ENCODE measurements around the gene OBI1.

Gene OBI1

GRCh38 chr13:78604782-78605611 is 54.0 kb downstream of the OBI1 start:
- Histone ChIP-seq H3K27me3 (replicated peaks; ENCODE audit: control insufficient read depth, insufficient read depth, low read length, poor library complexity, severe bottlenecking) (peaks cover 91% of the 10 kb centered on the region), H3K9me3 (ENCODE audit: control insufficient read depth, low read length) (no peaks in the 10 kb centered on the region), H3K4me3 (ENCODE audit: insufficient read depth, low read depth, low read length, poor library complexity, severe bottlenecking) (no peak overlapping the region), H3K4me1 (ENCODE audit: control insufficient read depth, insufficient read depth, low read length, poor library complexity, severe bottlenecking) (peaks cover 57% of the 10 kb centered on the region), H3K36me3 (ENCODE audit: control insufficient read depth, insufficient read depth, low read length) (no peaks in the 10 kb centered on the region), H3K27ac (ENCODE audit: insufficient read depth, low read length, poor library complexity, severe bottlenecking) (no peak overlapping the region)
- DNase-seq, result no peak

DNA sequence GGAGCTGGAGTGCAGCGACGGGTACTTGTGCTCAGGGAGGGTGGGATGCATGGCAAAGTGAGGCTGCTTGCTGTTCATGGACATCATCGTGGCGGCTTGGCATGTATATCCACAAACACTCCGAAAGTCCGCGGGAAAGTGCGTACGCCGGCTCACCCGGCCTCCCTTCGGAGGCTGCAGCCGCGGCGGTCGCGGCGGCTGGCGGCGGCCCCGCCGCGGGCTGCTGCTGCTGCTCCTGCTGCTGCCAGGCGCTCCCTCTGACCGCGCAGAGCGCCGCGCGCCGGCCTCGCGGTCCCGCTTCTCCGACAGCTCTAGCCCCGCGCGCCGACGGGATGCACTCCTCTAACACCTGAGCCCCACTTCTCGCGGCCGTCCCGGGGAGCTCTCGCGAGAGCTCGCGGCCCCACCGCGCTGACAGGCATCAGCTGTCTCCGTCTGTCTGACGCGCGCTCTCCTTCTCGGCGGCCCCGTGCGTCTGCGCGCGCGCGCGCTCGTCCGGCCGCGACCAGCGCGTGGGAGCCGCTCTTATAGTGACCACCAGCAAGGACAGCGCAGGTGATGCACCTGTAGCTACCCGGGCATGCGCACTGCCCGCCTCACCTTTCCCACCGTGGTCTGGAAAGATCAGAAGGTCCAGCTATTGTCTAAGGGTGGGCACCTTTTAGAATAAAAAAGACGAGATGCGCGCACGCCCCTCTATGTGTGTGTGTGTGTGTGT is 55.6 kb downstream of the OBI1 start, which contains the start of gene POU4F1:
TSS of gene POU4F1 (minus strand) at position 313 of the 718 bp plus-strand sequence. CDS start at position 87, 226 bp downstream.
- Histone ChIP-seq H3K36me3 (ENCODE audit: control insufficient read depth, insufficient read depth, low read length) (no peaks in the 10 kb centered on the region), H3K27ac (ENCODE audit: insufficient read depth, low read length, poor library complexity, severe bottlenecking) (no peak within 1 kb of the TSS), H3K9me3 (ENCODE audit: control insufficient read depth, low read length) (no peaks in the 10 kb centered on the region), H3K4me1 (ENCODE audit: control insufficient read depth, insufficient read depth, low read length, poor library complexity, severe bottlenecking) (peaks cover 46% of the 10 kb centered on the region), H3K27me3 (replicated peaks; ENCODE audit: control insufficient read depth, insufficient read depth, low read length, poor library complexity, severe bottlenecking) (peaks cover 84% of the 10 kb centered on the region), H3K4me3 (ENCODE audit: insufficient read depth, low read depth, low read length, poor library complexity, severe bottlenecking) (peak within 1 kb of the TSS; percentile 31)
- DNase-seq, result peak; percentile 26 to 45 (median 32)

GRCh38 chr13:78602561-78603239 is 56.3 kb downstream of the OBI1 start:
- Histone ChIP-seq H3K36me3 (ENCODE audit: control insufficient read depth, insufficient read depth, low read length) (no peaks in the 10 kb centered on the region), H3K27me3 (replicated peaks; ENCODE audit: control insufficient read depth, insufficient read depth, low read length, poor library complexity, severe bottlenecking) (peaks cover 84% of the 10 kb centered on the region), H3K4me1 (ENCODE audit: control insufficient read depth, insufficient read depth, low read length, poor library complexity, severe bottlenecking) (peaks cover 39% of the 10 kb centered on the region), H3K27ac (ENCODE audit: insufficient read depth, low read length, poor library complexity, severe bottlenecking) (no peak overlapping the region), H3K4me3 (ENCODE audit: insufficient read depth, low read depth, low read length, poor library complexity, severe bottlenecking) (peak overlapping the region; percentile 31), H3K9me3 (ENCODE audit: control insufficient read depth, low read length) (no peaks in the 10 kb centered on the region)
- no peak for DNase-seq

DNA sequence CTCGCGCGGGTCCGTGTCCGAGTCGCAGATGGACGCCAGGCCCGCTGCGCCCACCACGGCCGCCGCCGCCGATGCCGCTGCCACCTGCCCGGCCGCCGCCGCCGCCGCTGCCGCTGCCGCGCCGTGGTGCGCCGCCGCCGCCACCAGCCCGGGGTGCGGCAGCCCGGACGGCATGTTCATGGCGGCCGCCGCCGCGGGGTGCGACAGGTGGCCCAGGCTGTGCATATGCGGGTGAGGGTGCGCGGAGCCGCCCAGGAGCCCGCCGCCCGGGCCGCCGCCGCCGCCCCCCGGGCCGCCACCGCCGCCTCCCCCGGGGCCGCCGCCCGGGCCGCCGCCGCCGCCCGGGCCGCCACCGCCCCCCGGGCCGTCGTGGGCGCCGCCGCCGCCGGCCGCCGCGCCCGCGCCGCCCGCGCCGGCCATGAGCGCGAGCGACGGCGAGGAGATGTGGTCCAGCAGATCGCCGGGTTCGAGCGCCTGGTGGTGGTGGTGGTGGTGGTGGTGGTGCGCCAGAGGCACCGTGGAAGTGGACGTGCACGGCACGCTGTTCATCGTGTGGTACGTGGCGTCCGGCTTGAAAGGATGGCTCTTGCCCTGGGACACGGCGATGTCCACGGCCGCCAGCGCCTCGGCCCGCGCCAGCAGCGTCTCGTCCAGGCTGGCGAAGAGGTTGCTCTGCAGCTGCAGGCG is 56.9 kb downstream of the OBI1 start:
- DNase-seq, result no peak
- peak overlapping the region; percentile 43 for H3K4me3 ChIP-seq (ENCODE audit: insufficient read depth, low read depth, low read length, poor library complexity, severe bottlenecking)
- peaks cover 84% of the 10 kb centered on the region for H3K27me3 ChIP-seq (replicated peaks; ENCODE audit: control insufficient read depth, insufficient read depth, low read length, poor library complexity, severe bottlenecking)
- H3K27ac ChIP-seq (ENCODE audit: insufficient read depth, low read length, poor library complexity, severe bottlenecking), result no peak overlapping the region
- peaks cover 32% of the 10 kb centered on the region for H3K4me1 ChIP-seq (ENCODE audit: control insufficient read depth, insufficient read depth, low read length, poor library complexity, severe bottlenecking)
- H3K36me3 ChIP-seq (ENCODE audit: control insufficient read depth, insufficient read depth, low read length), result no peaks in the 10 kb centered on the region
- H3K9me3 ChIP-seq (ENCODE audit: control insufficient read depth, low read length), result no peaks in the 10 kb centered on the region

DNA sequence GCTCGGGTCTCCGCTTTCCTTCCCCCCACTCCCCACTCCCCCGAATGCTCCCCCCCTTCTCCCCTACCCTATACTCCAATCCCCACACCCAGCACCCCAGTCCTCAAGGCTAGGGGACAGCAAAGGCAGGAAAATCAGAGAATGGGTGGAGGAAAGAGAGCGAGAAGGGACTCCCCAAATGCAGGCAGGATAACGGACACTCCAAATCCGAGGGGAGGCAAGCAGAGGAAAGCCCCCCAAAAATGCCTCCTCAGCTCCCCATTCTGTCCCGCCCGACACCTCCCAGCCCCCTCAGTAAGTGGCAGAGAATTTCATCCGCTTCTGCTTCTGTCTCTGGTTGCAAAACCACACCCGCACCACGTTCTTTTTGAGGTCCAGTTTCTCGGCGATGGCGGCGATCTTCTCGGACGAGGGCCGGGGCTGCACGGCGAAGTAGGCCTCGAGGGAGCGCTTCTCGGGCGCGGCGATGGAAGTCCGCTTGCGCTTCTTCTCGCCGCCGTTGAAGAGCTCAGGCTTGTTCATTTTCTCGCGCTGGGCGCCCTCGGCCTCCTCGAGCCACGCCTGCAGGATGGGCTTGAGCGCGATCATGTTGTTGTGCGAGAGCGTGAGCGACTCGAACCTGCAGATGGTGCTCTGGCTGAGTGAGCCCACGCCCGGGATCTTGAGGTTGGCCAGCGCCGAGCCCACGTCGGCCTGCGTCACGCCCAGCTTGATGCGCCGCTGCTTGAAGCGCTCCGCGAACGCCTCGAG is 57.7 kb downstream of the OBI1 start:
- DNase-seq, result no peak
- Histone ChIP-seq H3K36me3 (ENCODE audit: control insufficient read depth, insufficient read depth, low read length) (no peaks in the 10 kb centered on the region), H3K4me1 (ENCODE audit: control insufficient read depth, insufficient read depth, low read length, poor library complexity, severe bottlenecking) (peaks cover 33% of the 10 kb centered on the region), H3K9me3 (ENCODE audit: control insufficient read depth, low read length) (no peaks in the 10 kb centered on the region), H3K27ac (ENCODE audit: insufficient read depth, low read length, poor library complexity, severe bottlenecking) (no peak overlapping the region), H3K4me3 (ENCODE audit: insufficient read depth, low read depth, low read length, poor library complexity, severe bottlenecking) (peak overlapping the region; percentile 43), H3K27me3 (replicated peaks; ENCODE audit: control insufficient read depth, insufficient read depth, low read length, poor library complexity, severe bottlenecking) (peaks cover 84% of the 10 kb centered on the region)

- Histone ChIP-seq H3K36me3 (ENCODE audit: control insufficient read depth, insufficient read depth, low read length) (no peaks in the 10 kb centered on the region), H3K27me3 (replicated peaks; ENCODE audit: control insufficient read depth, insufficient read depth, low read length, poor library complexity, severe bottlenecking) (peaks cover 83% of the 10 kb centered on the region), H3K27ac (ENCODE audit: insufficient read depth, low read length, poor library complexity, severe bottlenecking) (no peak overlapping the region), H3K4me1 (ENCODE audit: control insufficient read depth, insufficient read depth, low read length, poor library complexity, severe bottlenecking) (peaks cover 34% of the 10 kb centered on the region), H3K9me3 (ENCODE audit: control insufficient read depth, low read length) (no peaks in the 10 kb centered on the region), H3K4me3 (ENCODE audit: insufficient read depth, low read depth, low read length, poor library complexity, severe bottlenecking) (no peak overlapping the region)
- DNase-seq, result no peak
Measured at GRCh38 chr13:78600280-78600883, 58.6 kb downstream of the OBI1 start.

- Histone ChIP-seq H3K9me3 (ENCODE audit: control insufficient read depth, low read length) (no peaks in the 10 kb centered on the region), H3K4me3 (ENCODE audit: insufficient read depth, low read depth, low read length, poor library complexity, severe bottlenecking) (no peak overlapping the region), H3K36me3 (ENCODE audit: control insufficient read depth, insufficient read depth, low read length) (no peaks in the 10 kb centered on the region), H3K27ac (ENCODE audit: insufficient read depth, low read length, poor library complexity, severe bottlenecking) (no peak overlapping the region), H3K4me1 (ENCODE audit: control insufficient read depth, insufficient read depth, low read length, poor library complexity, severe bottlenecking) (peaks cover 34% of the 10 kb centered on the region), H3K27me3 (replicated peaks; ENCODE audit: control insufficient read depth, insufficient read depth, low read length, poor library complexity, severe bottlenecking) (peaks cover 83% of the 10 kb centered on the region)
- no peak for DNase-seq
Measured at GRCh38 chr13:78599645-78600279, 59.2 kb downstream of the OBI1 start.

GRCh38 chr13:78598966-78599644 is 59.9 kb downstream of the OBI1 start:
- Histone ChIP-seq H3K9me3 (ENCODE audit: control insufficient read depth, low read length) (no peaks in the 10 kb centered on the region), H3K27ac (ENCODE audit: insufficient read depth, low read length, poor library complexity, severe bottlenecking) (no peak overlapping the region), H3K4me3 (ENCODE audit: insufficient read depth, low read depth, low read length, poor library complexity, severe bottlenecking) (no peak overlapping the region), H3K27me3 (replicated peaks; ENCODE audit: control insufficient read depth, insufficient read depth, low read length, poor library complexity, severe bottlenecking) (peaks cover 83% of the 10 kb centered on the region), H3K36me3 (ENCODE audit: control insufficient read depth, insufficient read depth, low read length) (no peaks in the 10 kb centered on the region), H3K4me1 (ENCODE audit: control insufficient read depth, insufficient read depth, low read length, poor library complexity, severe bottlenecking) (peaks cover 32% of the 10 kb centered on the region)
- DNase-seq, result no peak
